ENCODE measurements around the gene IL1RAPL1. TPM values are rescaled to one million over a fixed set of nuclear protein-coding genes. Genes with fewer than 3 reads are reported as not detected.

IL1RAPL1 gene
- total and polyA plus RNA-seq, 9 of the 15 experiments (the other 6 are each of a cell fraction or from before 2014, with no cell fraction given) = 0.04 to 0.07 (median 0.04) TPM; not detected in 6

- Histone ChIP-seq H3K4me3 (no peak overlapping the region), H3K4me1 (replicated peaks in 1 of 2; ENCODE audit: control insufficient read depth in 2 of 2, insufficient read depth in 2 of 2, low read length in 2 of 2) (no peaks in the 10 kb centered on the region), H3K9me1 (ENCODE audit: control insufficient read depth, insufficient read depth, low read length) (no peaks in the 10 kb centered on the region), H3K9me3 (replicated peaks; ENCODE audit: control insufficient read depth, insufficient read depth, low read depth, low read length) (no peaks in the 10 kb centered on the region), H3K4me2 (ENCODE audit: insufficient read depth, low read length) (no peak overlapping the region), H3K27me3 (ENCODE audit: control insufficient read depth in 2 of 2, insufficient read depth in 2 of 2, low read length in 2 of 2) (no peaks in the 10 kb centered on the region), H3K9ac (ENCODE audit: insufficient read depth in 1 of 2, low read depth in 2 of 2, low read length in 2 of 2) (no peak overlapping the region), H3K79me2 (ENCODE audit: control insufficient read depth, insufficient read depth, low read length) (no peaks in the 10 kb centered on the region), H3K36me3 (ENCODE audit: control insufficient read depth, insufficient read depth, low read length) (no peaks in the 10 kb centered on the region), H4K20me1 (replicated peaks; ENCODE audit: control insufficient read depth, insufficient read depth, low read length) (no peaks in the 10 kb centered on the region), H3K27ac (ENCODE audit: extremely low read depth, low read depth, low read length) (no peak overlapping the region), H2AFZ (ENCODE audit: low read depth, low read length) (no peak overlapping the region)
- ChIA-PET CTCF (ENCODE audit: low intra/inter-chr PET ratio) (no interaction called here), POLR2A (no interaction called here)
- intact Hi-C loops (cut with micrococcal nuclease) = no loop called here
- TF ChIP-seq ZNF277 (CRISPR knock-in tag; IDR thresholded peaks at IDR 0.05; ENCODE audit: borderline replicate concordance) (no peak), POLR2A (conservative IDR thresholded peaks at IDR 0.05) (no peak), FOXA1 (IDR thresholded peaks at IDR 0.05; ENCODE audit: borderline replicate concordance) (no peak), RBM34 (IDR thresholded peaks at IDR 0.05; ENCODE audit: borderline replicate concordance, insufficient read depth, low read length) (no peak), HOMEZ (CRISPR knock-in tag; IDR thresholded peaks at IDR 0.05) (no peak), ZNF274 (IDR thresholded peaks at IDR 0.05; ENCODE audit: borderline replicate concordance, low read depth, low read length) (no peak), HNRNPLL (IDR thresholded peaks at IDR 0.05; ENCODE audit: low read depth, low read length, poor library complexity, severe bottlenecking) (no peak), ZNF444 (CRISPR knock-in tag; IDR thresholded peaks at IDR 0.05) (no peak), L3MBTL2 (IDR thresholded peaks at IDR 0.05) (no peak), ZNF766 (CRISPR knock-in tag; conservative IDR thresholded peaks at IDR 0.05) (no peak), ZNF431 (CRISPR knock-in tag; IDR thresholded peaks at IDR 0.05) (no peak), FOSL1 (tag; conservative IDR thresholded peaks at IDR 0.05) (no peak), BRD4 (IDR thresholded peaks at IDR 0.05) (no peak), CC2D1A (IDR thresholded peaks at IDR 0.05) (no peak), TSC22D4 (tag; IDR thresholded peaks at IDR 0.05) (no peak), SAFB (IDR thresholded peaks at IDR 0.05; ENCODE audit: borderline replicate concordance, low read depth, low read length) (no peak), ZNF232 (CRISPR knock-in tag; IDR thresholded peaks at IDR 0.05) (no peak), PTRF (tag; IDR thresholded peaks at IDR 0.05) (no peak)
- DNase-seq (ENCODE audit: extremely low read depth in 1 of 4, low spot score in 3 of 4) (no peak), FAIRE-seq (no peak), ATAC-seq (no peak)
- no TSS peak for BruUV-seq (replicated peaks)
- in situ Hi-C loops (cut with MboI) = no loop called here
These were observed 795.6 kb downstream of the IL1RAPL1 start for GRCh38 chrX:29382811-29383210.

All from K562 (cell line).